Glomerular visceral epithelial cell (primary cell): Measurements from ENCODE around the gene RADIL.

Source experiments
- DNase-seq: peaks from one replicate; pipeline ENCODE4 v3.0.0-alpha.2; 2016; ENCODE audit errors: extremely low spot score

The RADIL gene

DNA sequence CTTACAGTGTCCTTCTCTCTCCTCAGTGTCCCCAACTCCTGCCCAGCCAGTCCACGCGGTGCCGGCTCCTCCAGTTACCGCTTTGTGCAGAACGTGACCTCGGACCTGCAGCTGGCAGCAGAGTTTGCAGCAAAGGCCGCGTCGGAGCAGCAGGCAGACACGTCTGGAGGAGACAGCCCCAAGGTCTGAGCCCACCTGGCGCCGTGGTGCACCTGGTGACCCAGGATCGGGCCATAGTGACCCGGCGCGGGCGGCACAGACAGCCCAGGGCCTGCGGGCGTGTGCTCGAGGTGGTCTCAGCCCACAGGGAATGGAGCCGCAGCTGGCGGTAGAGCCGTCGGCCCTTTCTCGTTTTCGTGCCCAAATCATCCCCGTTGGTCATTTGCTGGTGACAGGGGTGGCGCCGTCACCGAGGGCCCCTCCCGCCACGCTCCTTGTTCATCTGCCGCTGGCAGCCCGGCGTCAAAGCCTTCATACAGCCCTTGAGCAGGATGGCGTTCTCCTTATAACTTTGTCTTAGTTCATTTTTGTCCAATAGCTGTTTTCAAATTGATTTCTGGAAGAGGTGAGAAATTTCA is 129.0 kb downstream of the RADIL start:
- no peak for DNase-seq

DNA sequence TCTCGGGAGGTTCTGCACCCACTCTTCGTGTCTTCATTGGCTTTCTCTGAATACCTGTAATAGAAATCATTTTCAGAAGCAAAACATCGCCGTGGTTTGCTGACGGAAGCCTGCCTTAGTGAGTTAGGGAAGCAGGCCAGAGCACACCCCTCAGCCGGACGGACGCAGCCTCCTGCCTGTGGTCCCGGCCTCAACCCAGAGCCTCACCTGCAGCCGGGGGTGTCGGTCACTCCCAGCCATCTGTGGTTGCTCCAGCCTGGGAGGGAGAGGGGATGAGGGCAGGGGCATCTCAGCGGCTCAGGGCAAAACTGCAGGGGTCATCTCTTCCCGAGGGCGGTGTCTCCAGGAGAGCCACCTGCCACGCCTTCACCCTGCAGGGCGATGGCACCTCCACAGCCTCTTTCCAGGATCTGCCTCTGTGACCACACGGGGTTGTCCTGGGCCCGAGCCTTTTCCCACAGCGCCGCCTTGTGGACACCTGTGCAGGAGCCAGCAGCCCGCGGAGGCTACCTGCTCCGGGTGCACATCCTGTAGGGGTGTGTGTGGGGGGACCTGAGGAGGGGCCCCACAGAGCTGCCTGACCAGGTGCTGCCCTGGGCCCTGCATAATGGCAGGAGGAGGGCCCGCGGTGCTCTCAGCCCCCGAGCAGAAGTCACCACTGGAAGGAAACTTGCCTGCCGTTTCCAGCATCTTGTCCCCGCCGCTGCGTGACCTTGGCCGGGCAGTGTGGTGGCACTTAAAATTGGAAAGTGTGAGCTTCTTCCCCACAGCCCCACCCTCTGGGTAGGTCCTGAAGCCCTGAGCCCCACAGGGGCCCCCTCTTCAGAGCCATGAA is 129.7 kb downstream of the RADIL start:
- DNase-seq: peak; percentile 72

DNA sequence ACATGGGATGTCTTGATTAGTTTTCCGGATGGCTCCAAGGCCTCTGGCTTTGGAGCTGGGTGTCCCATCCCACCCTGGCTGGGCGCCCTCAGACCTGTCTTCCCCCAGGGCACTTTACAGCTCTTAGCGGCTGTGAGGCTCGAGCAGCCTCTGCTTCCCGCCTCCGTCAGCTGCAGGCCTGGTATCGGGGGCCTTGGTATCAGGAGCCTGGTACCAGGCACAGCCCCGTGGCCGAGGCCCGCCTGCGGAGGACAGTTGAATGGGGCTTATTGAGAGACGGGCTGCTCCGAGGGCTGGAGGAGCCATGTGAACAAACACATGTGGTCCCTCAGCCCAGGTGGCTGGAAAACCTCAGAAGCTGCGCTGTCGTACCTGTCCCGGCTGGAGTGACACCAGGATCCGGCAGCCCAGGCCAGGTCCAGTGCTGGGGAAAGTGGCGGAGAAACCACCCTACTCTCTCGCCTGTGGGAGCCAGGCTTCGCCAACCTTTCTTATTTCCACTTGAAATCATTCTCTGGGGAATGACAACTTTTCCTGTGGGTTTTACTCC is 132.0 kb downstream of the RADIL start:
- DNase-seq: no peak

DNA sequence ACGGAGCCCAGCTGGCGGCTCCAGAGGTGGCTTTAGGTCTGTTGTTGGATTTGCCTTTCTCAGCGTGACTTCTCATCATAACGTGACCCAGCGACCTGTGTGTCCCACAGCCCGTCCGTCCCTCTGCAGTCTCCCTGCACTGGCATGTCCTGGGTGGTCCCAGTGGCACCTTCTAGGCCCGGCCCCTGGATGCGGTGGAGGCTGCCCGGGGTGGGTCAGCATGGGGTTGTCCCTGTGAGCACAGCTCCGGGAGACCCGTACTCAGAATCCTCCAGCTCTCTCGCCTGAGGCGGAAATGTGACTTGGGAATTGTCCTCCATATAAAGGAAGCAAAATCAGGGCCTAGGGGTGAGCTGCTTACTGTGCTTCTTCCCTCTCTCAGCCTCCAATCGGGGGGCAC is 133.7 kb downstream of the RADIL start:
- no peak for DNase-seq

DNA sequence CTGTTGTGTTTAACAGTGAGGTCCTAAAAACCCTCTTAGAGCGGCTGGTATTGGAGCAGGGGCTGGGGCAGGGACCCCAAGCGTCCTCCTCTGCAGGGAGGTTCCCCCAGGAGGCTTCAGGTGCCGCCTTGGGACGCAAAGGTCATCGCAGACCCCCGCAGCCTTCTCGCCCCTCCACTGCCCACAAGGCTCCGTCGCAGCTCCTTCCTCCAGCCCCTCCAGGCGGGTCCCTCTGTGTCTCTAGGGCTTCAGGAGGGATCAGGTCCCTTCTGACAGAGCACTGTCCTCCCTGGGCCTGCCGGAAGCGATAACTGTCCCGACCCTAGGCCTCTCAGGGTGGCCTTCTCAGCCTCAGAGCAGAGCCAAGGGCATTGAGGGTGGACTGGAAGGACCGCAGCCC is 134.2 kb downstream of the RADIL start:
- DNase-seq: no peak
